ENCODE results near the gene ECD.

The ECD gene

DNA sequence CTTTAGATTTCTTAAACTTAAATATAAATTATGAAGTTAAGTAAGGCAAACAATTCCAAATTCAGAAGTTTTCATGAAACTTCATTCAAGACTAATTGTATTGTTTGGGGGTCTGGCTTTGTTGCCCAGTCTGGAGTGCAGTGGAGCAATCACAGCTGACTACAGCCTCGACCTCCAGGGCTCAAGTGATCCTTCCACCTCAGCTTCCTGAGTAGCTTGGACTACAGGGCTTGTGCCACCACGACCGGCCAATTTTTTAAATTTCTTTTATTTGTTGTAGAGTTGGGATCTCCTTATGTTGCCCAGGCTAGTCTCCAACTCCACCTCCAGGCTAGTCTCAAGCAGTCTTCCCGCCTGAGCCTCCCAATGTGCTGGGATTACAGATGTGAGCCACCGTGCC is 83.6 kb downstream of the ECD start:
- ChIA-PET POLR2A (no interaction called here), CTCF (interaction anchor here (0.6 to 2.9 kb wide), 4 partner anchors 11 to 431 kb away, joined by 3 to 11 read pairs (median 4); no protein-coding TSS in a partner anchor)
- Histone ChIP-seq H3K4me3 (ENCODE audit: control insufficient read depth in 1 of 7, extremely low read depth in 1 of 7, insufficient read depth in 4 of 7, low read depth in 2 of 7, low read length in 6 of 7) (no peak overlapping the region), H3K27ac (ENCODE audit: insufficient read depth in 1 of 2, low read depth in 1 of 2, low read length in 2 of 2, poor library complexity in 1 of 2, severe bottlenecking in 2 of 2) (no peak overlapping the region), H3K4me1 (ENCODE audit: control extremely low read depth in 1 of 4, control insufficient read depth in 4 of 4, insufficient read depth in 4 of 4, low read length in 3 of 4) (no peaks in the 10 kb centered on the region), H3K36me3 (ENCODE audit: control insufficient read depth in 4 of 4, insufficient read depth in 4 of 4, low read length in 3 of 4) (peaks cover 0 to 2% (median 0%) of the 10 kb centered on the region in 4 experiments), H3K27me3 (replicated peaks in 2 of 5; ENCODE audit: control insufficient read depth in 4 of 5, insufficient read depth in 5 of 5, low read length in 4 of 5) (no peaks in the 10 kb centered on the region), H3K9me3 (ENCODE audit: control extremely low read depth in 1 of 5, control insufficient read depth in 4 of 5, insufficient read depth in 2 of 5, low read depth in 1 of 5, low read length in 4 of 5) (no peaks in the 10 kb centered on the region)
- 80% methylated on average over 1 of the region's 5 CpGs for WGBS (ENCODE audit: insufficient coverage)
- no peak for DNase-seq

All from common myeloid progenitor, CD34-positive (primary cell).